NCI-H2227 treated with DMSO at 0.1 percent for 48 hours (cell line): Measurements from ENCODE around the gene RAD51B.

Source experiments
- DNase-seq: peaks from one replicate; lab custom pipeline; 2025; lab: John Stamatoyannopoulos, UW

Gene RAD51B

GRCh38 chr14:68619790-68620574 lies 800.4 kb downstream of the RAD51B start:
- no peak for DNase-seq

GRCh38 chr14:68621400-68622365 lies 802.1 kb downstream of the RAD51B start:
- DNase-seq, result no peak

- DNase-seq, result no peak
These were observed 803.3 kb downstream of the RAD51B start for GRCh38 chr14:68622856-68623255.

- no peak for DNase-seq
These were observed 803.7 kb downstream of the RAD51B start for GRCh38 chr14:68623307-68623706.

GRCh38 chr14:68623826-68624225 lies 804.2 kb downstream of the RAD51B start:
- no peak for DNase-seq

GRCh38 chr14:68624541-68625220 lies 805.1 kb downstream of the RAD51B start:
- DNase-seq, result no peak

- no peak for DNase-seq
These were observed 805.9 kb downstream of the RAD51B start for GRCh38 chr14:68625366-68626090.

- no peak for DNase-seq
These were observed 806.8 kb downstream of the RAD51B start for GRCh38 chr14:68626386-68626785.

- no peak for DNase-seq
These were observed 807.7 kb downstream of the RAD51B start for GRCh38 chr14:68627050-68627867.

GRCh38 chr14:68627868-68628604 lies 808.5 kb downstream of the RAD51B start:
- DNase-seq, result no peak

GRCh38 chr14:68628605-68629310 lies 809.2 kb downstream of the RAD51B start:
- DNase-seq, result no peak

- DNase-seq, result no peak
These were observed 810.5 kb downstream of the RAD51B start for GRCh38 chr14:68630081-68630571.

- DNase-seq, result no peak
These were observed 811.2 kb downstream of the RAD51B start for GRCh38 chr14:68630611-68631393.

GRCh38 chr14:68631394-68632053 lies 811.9 kb downstream of the RAD51B start:
- no peak for DNase-seq

GRCh38 chr14:68632054-68632895 lies 812.7 kb downstream of the RAD51B start:
- no peak for DNase-seq

- DNase-seq, result no peak
These were observed 813.8 kb downstream of the RAD51B start for GRCh38 chr14:68633131-68633991.
